ENCODE data around the gene ASB16.

ASB16 gene

DNA sequence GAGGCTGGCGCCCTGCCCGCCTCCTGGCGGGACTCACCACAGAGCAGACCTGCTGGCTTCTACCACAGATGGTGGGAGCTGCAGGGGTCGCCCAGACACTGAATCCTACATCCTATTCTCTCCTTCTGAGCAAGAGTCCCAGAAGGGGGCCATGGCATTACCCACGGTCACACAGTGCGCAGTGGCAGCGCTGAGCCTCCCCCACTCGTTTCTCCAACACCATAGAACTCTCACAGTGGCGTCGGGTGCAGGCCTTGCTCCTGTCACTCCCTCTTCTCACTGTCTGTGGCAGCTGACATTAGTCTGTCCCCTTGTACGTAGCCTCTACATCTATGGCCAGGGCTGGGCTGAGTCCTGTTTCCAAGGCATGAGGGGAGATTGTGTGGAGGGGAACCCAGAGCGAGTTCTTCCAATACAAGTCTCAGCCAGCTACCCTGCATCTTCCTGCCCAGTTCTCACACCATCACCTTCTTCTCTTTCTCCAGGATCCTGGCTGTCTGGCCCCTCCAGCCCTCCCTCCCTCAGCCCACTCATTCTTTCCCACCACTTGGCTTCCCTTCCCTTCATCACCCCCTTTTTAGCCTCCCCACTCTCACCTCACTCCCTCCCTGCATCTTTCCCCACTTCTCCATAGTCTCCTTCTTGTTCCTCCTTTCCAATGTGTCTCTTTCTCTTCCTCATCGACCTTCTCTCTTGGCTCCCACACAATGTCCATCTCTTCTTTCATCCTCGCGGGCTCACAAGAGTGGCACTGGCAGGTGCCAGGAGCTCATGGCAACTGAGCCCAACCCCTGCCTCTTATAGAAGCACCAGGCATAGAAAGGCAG, 43.1 kb downstream of the ASB16 start:
- peaks cover 77% of the 10 kb centered on the region for H3K36me3 Mint-ChIP-seq (ENCODE audit: insufficient read depth)

DNA sequence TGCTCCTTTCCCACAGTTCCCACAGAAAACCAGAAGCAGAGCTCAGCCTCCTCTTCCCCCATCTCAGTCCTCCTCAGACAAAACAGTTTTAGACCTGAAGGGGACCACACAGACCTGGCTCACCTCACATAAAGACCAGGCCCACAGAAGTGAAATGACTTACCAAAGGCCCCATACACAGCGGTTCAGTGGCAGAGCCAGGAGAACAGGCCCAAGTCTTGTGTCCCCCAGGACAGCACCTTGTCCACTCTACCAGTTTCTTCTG, 43.7 kb downstream of the ASB16 start:
- Mint-ChIP-seq H3K4me1 (ENCODE audit: low read depth in 2 of 2) (peaks cover 34 to 49% of the 10 kb centered on the region in 2 donors), H3K36me3 (ENCODE audit: insufficient read depth) (peaks cover 71% of the 10 kb centered on the region), H3K27ac (peak overlapping the region; percentile 57 to 67), H3K4me3 (peak overlapping the region in 1 of 2 donors; percentile 10), H3K27me3 (no peaks in the 10 kb centered on the region), H3K9me3 (no peaks in the 10 kb centered on the region)
- ATAC-seq (replicated peaks), result no peak
- no peak for DNase-seq

More for the DNA sequence above, 43.1 kb downstream of the ASB16 start:
- peaks cover 34 to 49% of the 10 kb centered on the region in 2 donors for H3K4me1 Mint-ChIP-seq (ENCODE audit: low read depth in 2 of 2)
- H3K4me3 Mint-ChIP-seq, result peak overlapping the region; percentile 10 to 27
- no peaks in the 10 kb centered on the region for H3K27me3 Mint-ChIP-seq
- no peak for ATAC-seq (replicated peaks)
- DNase-seq, result no peak
- no peaks in the 10 kb centered on the region for H3K9me3 Mint-ChIP-seq
- peak overlapping the region; percentile 57 to 67 for H3K27ac Mint-ChIP-seq

DNA sequence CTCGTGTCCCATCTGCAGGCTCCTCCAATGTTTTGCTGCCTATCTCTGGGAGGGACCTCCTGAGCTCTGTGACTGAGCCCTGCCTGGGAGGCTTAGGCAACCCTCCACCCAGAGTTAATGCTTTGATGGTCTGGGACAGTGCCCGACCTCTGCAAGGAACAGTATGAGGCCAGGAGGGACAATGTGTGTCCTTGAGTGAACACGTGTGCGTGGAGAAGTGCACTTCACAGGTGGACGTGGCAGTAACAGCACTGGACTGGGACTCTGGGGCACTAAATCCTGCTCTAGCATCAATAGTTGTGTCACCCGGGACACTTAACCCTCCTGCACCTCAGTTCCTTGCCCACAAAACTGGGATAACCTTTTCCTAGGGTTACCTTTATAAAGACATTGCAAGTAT, 44.4 kb downstream of the ASB16 start:
- Mint-ChIP-seq H3K4me1 (ENCODE audit: low read depth in 2 of 2) (peaks cover 34 to 48% of the 10 kb centered on the region in 2 donors), H3K36me3 (ENCODE audit: insufficient read depth) (peaks cover 64% of the 10 kb centered on the region), H3K4me3 (peak overlapping the region in 1 of 2 donors; percentile 10), H3K9me3 (no peaks in the 10 kb centered on the region), H3K27me3 (no peaks in the 10 kb centered on the region), H3K27ac (peak overlapping the region; percentile 45 to 57)
- ATAC-seq (replicated peaks), result no peak
- no peak for DNase-seq

DNA sequence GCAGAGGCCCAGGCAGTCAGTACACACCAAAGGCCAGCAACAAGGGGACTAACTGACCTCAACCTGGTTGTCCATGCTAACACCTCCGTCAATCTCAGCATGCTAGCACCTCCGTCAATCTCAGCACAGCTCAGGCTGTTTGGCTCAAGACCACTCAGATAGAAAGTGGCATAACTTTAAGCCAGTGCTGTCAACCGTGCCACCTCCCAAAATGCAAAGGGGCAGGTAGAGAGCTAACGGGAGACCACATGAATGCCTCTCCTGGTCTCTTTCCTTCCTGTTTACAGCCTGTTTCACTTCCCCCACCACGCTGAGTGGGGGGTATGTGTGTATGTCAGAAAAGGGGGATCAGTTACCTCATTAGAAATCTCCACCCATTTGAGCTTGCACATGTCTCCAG, 45.7 kb downstream of the ASB16 start:
- Mint-ChIP-seq H3K4me3 (peak overlapping the region; percentile 55 to 70), H3K36me3 (ENCODE audit: insufficient read depth) (peaks cover 66% of the 10 kb centered on the region), H3K9me3 (no peaks in the 10 kb centered on the region), H3K4me1 (ENCODE audit: low read depth in 2 of 2) (peaks cover 31 to 44% of the 10 kb centered on the region in 2 donors), H3K27ac (peak overlapping the region; percentile 45 to 89), H3K27me3 (no peaks in the 10 kb centered on the region)
- no peak for DNase-seq
- no peak for ATAC-seq (replicated peaks)

DNA sequence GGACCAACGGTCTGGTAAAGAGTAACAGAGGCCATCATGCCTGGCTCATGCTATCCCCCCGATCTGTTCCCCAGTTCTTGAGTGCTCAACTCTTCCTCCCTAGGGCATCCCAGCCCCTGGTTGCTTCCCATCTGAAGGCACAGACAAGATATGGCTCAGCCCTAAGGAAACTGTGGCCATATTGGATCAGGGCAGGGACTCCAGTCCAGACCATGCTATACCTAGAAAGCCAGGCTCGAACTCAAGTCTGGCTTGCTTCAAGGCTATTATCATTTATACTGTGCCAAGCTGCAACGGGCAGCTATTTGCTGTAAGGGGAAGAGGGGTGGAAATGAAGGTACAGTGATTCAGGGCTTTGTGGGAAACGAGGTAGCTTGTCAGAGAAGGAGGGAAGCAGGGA, 46.2 kb downstream of the ASB16 start:
- DNase-seq (no peak), ATAC-seq (replicated peaks) (no peak)
- Mint-ChIP-seq H3K27ac (peak overlapping the region in 1 of 2 donors; percentile 89), H3K4me1 (ENCODE audit: low read depth in 2 of 2) (peaks cover 31 to 46% of the 10 kb centered on the region in 2 donors), H3K36me3 (ENCODE audit: insufficient read depth) (peaks cover 66% of the 10 kb centered on the region), H3K9me3 (no peaks in the 10 kb centered on the region), H3K4me3 (peak overlapping the region; percentile 55 to 70), H3K27me3 (no peaks in the 10 kb centered on the region)

DNA sequence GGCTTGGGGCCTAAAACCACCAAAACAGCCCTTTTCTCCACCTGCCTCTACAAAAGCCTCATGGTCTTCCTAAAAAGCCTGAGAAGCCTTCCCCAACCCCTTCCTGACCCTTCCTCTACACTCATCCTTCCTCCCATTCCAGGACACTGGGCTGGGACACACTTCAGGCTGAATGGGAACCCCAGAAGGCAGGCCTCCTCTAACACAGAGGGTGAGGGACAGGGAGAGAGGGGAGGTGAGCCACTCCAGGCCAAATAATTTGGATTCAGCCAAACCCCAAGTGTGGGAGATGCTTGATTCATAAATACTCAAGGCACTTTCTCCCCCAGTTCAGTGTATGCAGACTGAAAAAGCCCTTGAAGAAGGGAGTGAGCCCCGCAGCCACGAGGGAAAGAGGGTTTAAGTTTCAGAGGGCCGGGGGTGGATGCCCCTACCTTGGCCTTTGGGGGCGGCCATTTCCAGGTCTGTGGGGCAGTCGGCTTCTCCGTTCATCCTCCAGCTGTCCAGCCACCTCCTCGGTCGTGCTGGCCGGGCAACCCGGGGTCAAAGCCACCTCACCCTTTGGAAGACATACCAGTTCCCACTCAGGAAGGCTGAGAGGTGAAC, 47.3 kb downstream of the ASB16 start:
- ATAC-seq (replicated peaks) (no peak), DNase-seq (no peak)
- no peaks in the 10 kb centered on the region for H3K27me3 Mint-ChIP-seq
- peaks cover 40 to 52% of the 10 kb centered on the region in 2 donors for H3K4me1 Mint-ChIP-seq (ENCODE audit: low read depth in 2 of 2)
- H3K4me3 Mint-ChIP-seq, result peak overlapping the region; percentile 55 to 74
- peak overlapping the region; percentile 86 to 87 for H3K27ac Mint-ChIP-seq
- no peaks in the 10 kb centered on the region for H3K9me3 Mint-ChIP-seq
- H3K36me3 Mint-ChIP-seq (ENCODE audit: insufficient read depth), result peaks cover 59% of the 10 kb centered on the region

DNA sequence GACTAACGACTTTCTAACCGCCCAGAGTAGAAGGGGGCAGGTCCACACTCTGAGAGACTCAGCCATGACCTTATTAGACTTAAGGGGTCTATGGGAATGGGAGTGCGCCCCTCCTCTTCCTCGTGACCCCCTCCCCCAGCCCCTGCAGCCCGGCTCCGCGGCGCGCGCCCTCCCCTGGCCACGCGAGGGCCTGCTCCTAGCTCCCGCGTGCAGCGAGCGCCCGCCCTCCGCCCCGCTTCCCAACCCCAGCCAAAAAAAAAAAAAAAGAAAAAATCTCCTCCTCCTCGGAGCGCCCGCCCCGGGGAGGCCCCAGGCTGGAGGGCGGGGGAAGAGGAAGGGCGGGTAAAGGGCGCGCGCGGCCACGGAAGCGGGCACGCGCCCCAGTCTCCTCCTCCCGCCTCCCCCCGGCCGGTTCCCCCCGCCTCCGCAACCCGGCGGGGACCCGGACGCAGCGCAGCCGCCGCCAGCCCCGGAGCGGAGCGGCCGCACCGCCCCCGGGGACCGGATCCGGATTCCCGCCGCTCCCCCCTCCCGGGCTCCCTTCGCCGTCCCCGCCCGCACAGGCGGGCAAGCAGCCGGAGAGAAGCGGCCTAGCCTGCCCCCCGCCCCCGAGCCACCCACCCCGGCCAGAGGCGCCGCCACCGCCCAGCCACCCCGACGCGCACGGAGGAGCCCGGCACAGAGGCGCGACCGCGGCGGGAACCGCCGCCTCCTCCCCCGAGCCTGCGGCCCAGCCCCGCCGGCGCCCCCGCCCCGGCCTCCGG, 48.0 kb downstream of the ASB16 start:
- Mint-ChIP-seq H3K4me3 (peak overlapping the region; percentile 55 to 74), H3K9me3 (no peaks in the 10 kb centered on the region), H3K4me1 (ENCODE audit: low read depth in 2 of 2) (peaks cover 41 to 47% of the 10 kb centered on the region in 2 donors), H3K36me3 (ENCODE audit: insufficient read depth) (peaks cover 53% of the 10 kb centered on the region), H3K27me3 (no peaks in the 10 kb centered on the region), H3K27ac (peak overlapping the region; percentile 86 to 87)
- DNase-seq, result peak; percentile 80 to 84 (median 83)
- peak; percentile 42 for ATAC-seq (replicated peaks)

DNA sequence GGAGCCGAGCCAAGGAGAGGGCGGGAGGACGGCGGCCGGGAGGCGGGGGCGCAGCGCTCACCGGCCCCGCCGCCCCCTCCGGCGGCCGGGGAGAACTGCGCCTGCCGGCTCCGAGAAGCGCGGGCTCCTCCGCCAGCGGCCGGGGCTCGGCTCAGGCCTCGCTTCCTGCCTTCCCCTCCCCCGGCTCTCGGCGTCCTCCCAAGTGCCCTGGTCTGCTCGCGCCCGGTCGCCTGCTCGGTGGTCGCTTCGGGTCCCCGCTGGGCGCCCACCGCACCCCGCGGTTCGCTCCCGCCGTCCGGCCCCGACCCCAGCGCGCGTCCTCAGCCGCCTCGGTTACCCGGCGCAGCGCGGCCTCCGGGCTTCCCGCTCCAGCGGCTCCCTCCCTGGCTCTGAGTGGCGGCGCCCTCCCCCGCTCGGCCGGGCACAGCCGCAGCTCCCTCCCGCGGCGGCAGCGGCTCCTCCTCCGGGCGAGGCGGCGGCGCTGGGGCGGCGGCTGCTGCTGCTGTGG, 48.7 kb downstream of the ASB16 start:
- Mint-ChIP-seq H3K27me3 (no peaks in the 10 kb centered on the region), H3K4me3 (peak overlapping the region in 1 of 2 donors; percentile 99)

DNA sequence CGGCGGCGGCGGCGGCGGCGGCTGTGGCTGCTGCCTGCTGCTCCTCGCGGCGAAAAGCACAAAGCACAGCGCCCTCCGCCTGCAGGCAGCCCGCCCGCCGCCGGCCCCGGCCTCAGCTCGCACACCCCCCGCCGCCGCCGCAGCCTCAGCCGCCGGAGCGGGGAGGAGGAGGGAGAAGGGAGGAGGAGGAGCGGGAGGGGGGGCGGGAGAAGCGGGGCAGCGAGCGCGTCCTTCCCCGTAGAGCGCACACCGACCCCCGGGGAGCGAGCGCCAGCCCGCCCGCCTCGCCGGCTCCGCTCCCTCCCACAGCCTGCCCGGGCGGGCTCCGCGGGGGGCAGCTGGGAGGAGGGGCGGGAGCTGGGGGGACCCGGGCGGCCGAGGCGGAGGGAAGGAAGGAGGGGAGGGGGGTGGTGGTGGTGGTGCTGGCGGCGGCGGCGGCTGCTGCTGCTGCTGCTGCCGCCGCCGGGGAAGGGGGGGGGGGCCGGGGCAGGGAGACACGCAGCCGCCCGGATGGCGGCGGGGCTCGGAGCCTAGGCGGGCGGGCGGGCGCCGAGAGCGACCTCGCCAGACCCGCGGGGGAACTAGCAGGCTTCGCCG, 49.2 kb downstream of the ASB16 start, which contains the start of gene UBTF:
Gene UBTF (minus strand): TSS at position 60 of the 597 bp plus-strand sequence. CDS start 1,446 bp downstream, outside the sequence.
- ATAC-seq (replicated peaks) (peak; percentile 40), DNase-seq (peak; percentile 66 to 73 (median 67))
- Mint-ChIP-seq H3K27me3 (no peaks in the 10 kb centered on the region), H3K9me3 (no peaks in the 10 kb centered on the region), H3K4me1 (ENCODE audit: low read depth in 2 of 2) (peaks cover 35 to 40% of the 10 kb centered on the region in 2 donors), H3K36me3 (ENCODE audit: insufficient read depth) (peaks cover 46% of the 10 kb centered on the region), H3K4me3 (peak within 1 kb of the TSS; percentile 99), H3K27ac (peak within 1 kb of the TSS; percentile 94 to 97)

More for the DNA sequence above, 48.7 kb downstream of the ASB16 start:
- peaks cover 49% of the 10 kb centered on the region for H3K36me3 Mint-ChIP-seq (ENCODE audit: insufficient read depth)
- DNase-seq (peak; percentile 58 to 69 (median 63)), ATAC-seq (replicated peaks) (peak; percentile 48)
- H3K27ac Mint-ChIP-seq, result no peak overlapping the region
- H3K9me3 Mint-ChIP-seq, result no peaks in the 10 kb centered on the region
- peaks cover 35 to 40% of the 10 kb centered on the region in 2 donors for H3K4me1 Mint-ChIP-seq (ENCODE audit: low read depth in 2 of 2)

DNA sequence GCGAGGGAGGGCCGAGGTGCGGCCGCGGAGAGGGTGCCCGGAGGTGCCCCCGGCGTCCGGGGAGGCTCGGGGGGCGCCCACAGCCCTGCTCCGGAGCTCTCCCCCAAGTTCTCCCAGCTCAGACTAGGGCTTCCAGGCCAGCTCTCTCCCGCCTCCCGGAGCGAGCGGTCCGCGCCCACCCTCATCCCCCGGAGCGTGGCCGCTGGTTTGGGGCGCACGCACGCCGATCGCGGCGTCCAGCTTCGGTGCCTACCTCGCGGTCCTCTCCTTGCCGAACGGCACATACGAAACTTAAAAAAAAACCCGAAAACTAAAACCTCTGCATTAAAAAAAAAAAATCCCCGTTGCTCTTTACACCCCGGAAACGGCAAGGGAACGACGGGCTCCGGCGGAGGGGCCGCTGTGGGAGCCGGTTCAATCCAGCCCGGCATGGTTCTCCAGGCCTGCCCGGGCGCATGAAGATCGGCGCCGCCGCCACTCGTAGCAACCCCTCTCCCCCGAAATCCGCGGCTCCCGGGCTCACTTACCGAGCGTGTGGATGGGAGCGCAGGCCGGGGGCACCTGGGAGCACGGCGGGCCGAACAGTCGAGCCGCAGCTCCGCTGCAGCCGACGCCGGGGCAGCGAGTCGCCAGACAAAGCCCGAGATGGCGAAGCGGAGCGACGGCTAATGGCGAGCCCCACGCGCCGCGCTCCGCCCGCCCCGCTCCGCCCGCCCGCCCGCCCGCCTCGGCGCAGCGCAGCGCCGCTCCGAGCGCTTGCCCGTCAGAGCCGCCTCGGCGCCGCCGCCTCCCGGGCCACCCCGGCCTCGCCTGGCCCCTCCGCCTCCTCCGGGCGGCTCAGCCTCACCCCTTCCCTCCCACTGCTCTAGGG, 49.9 kb downstream of the ASB16 start:
- ATAC-seq (replicated peaks) (peak; percentile 42), DNase-seq (peak; percentile 42 to 59 (median 52))
- Mint-ChIP-seq H3K27me3 (no peaks in the 10 kb centered on the region), H3K27ac (peak overlapping the region; percentile 94 to 97), H3K36me3 (ENCODE audit: insufficient read depth) (peaks cover 40% of the 10 kb centered on the region), H3K9me3 (no peaks in the 10 kb centered on the region), H3K4me3 (peak overlapping the region; percentile 99), H3K4me1 (ENCODE audit: low read depth in 2 of 2) (peaks cover 34 to 35% of the 10 kb centered on the region in 2 donors)

DNA sequence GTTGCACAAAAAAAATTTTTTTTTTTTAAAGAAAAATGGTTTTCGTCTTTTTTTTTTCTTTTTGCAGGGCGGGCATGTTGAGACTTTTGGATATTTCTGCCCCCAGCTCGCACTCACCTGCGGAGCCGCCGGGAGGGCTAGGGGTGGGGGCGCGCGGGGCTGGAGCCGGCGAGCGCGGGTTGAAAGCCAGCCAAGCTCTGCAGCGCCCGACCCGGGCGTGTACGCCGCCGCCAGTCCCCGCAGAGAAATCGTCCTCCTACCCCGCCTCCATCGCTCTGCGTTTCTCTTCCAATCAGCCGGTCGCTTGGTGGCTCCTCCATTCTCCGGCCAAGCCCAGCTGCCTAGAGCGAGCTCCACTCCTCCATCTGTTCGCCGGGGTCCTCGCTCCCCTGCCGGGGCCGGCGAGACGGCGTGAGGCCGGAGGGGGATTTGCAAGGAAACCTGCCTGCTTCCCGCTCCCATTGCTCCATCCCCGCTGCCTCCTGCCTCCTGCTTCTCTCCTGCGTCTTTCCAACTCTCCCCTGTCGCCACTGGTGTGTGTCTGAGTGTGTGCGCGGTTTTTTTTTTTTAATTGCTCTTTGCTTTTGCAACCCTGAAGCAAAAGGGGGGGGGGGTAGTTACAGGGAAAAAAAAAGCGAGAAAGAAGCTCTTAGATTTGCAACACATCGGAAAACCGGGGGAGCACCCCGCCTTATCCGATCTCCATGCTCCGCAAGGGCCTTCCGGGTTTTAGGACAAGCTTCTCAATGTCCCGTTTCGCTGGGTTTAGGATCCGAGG, 50.8 kb downstream of the ASB16 start:
- Mint-ChIP-seq H3K4me1 (ENCODE audit: low read depth in 2 of 2) (peaks cover 26 to 31% of the 10 kb centered on the region in 2 donors), H3K9me3 (no peaks in the 10 kb centered on the region), H3K27me3 (no peaks in the 10 kb centered on the region), H3K27ac (peak overlapping the region; percentile 94 to 97), H3K4me3 (peak overlapping the region; percentile 99), H3K36me3 (ENCODE audit: insufficient read depth) (peaks cover 35% of the 10 kb centered on the region)
- DNase-seq (peak; percentile 51 to 63 (median 53)), ATAC-seq (replicated peaks) (peak; percentile 33)

DNA sequence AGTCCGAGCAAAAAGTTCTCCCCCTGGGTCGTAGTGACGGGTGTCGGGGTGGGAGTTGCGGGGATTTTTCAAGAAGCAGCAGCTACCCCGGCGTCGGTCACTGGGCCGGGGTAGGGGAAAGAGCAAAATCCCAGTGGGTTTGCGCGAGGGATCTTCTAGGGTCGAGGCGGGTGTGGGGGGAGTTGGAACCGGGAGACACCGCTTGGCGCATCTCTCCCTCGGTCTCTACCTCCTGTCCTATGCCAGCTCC, 51.3 kb downstream of the ASB16 start:
- Mint-ChIP-seq H3K27me3 (no peaks in the 10 kb centered on the region), H3K4me1 (ENCODE audit: low read depth in 2 of 2) (peaks cover 21 to 25% of the 10 kb centered on the region in 2 donors), H3K27ac (peak overlapping the region; percentile 94 to 97), H3K9me3 (no peaks in the 10 kb centered on the region), H3K4me3 (peak overlapping the region; percentile 99), H3K36me3 (ENCODE audit: insufficient read depth) (peaks cover 33% of the 10 kb centered on the region)
- ATAC-seq (replicated peaks) (no peak), DNase-seq (no peak)

Measured in effector memory CD8-positive, alpha-beta T cell (primary cell).